Activated T-cell treated with anti-CD3 and anti-CD28 coated beads, Interleukin-2, amount 50 U/mL, for 72 hours (primary cell): ENCODE data around the gene ABLIM1. TPM values are rescaled to one million over a fixed set of nuclear protein-coding genes. Genes with fewer than 3 reads are reported as not detected.

Source experiments
- ATAC-seq, 2 donors: fragments of 150-1000 bp; cut with Tn5 transposase; replicated peaks in 1 of 2; 2 replicates each; pipeline ENCODE4 v1.10.0; 2021; ENCODE audit warnings: moderate library complexity in 2 of 2, mild to moderate bottlenecking in 1 of 2
- DNase-seq, 2 donors: peaks; one replicate each; pipeline ENCODE4 v3.0.0; 2021 to 2022; ENCODE audit warnings: mixed read lengths in 1 of 2
- H3K27ac Mint-ChIP-seq: one replicate; pipeline ENCODE4 v1.8.0; 2022; ENCODE audit warnings: mild to moderate bottlenecking, moderate library complexity, mixed read lengths
- H3K27me3 Mint-ChIP-seq: one replicate; pipeline ENCODE4 v1.8.0; 2022; ENCODE audit warnings: low read depth, mixed read lengths
- H3K36me3 Mint-ChIP-seq, 2 donors: one replicate each; pipeline ENCODE4 v1.8.0; 2022; ENCODE audit warnings: mixed read lengths in 2 of 2, mild to moderate bottlenecking in 1 of 2; ENCODE audit not compliant: insufficient read depth in 2 of 2
- H3K4me1 Mint-ChIP-seq: one replicate; pipeline ENCODE4 v1.8.0; 2022; ENCODE audit warnings: low read depth, mixed read lengths
- H3K4me3 Mint-ChIP-seq, 2 donors: one replicate each; pipeline ENCODE4 v1.8.0; 2022; ENCODE audit warnings: mild to moderate bottlenecking in 2 of 2, mixed read lengths in 2 of 2, moderate library complexity in 2 of 2
- H3K9me3 Mint-ChIP-seq, 2 donors: one replicate each; pipeline ENCODE4 v1.8.0; 2022; ENCODE audit warnings: mixed read lengths in 2 of 2
- total RNA-seq, 2 donors: library from RNA; stranded (reverse); gene quantifications; one replicate each; pipeline ENCODE4 v1.2.3, GENCODE V29; 2022

The ABLIM1 gene
- total RNA-seq, 2 donors from 2014 or later: 186 to 219 TPM

DNA sequence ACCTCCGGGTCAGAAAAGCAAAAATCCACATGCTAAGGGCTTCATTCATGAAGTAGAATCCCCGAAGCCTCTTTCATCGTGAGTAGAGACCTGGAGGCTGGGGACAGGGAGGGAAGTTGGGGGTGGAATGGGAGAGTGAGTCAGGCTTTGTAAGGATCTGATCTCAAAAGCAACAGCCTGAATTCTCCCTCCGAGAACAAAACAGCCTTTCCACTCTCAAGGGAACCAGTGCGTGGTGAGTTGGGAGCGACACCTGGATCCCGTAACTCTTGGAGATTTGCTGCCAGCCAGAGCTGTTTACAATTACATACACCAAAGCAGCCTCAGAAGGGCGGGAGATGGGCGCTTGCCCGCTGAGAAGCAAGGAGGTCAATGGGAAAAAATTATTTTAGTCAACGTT is 264.6 kb downstream of the ABLIM1 start:
- ATAC-seq (no peak), DNase-seq (no peak)
- peaks cover 8% of the 10 kb centered on the region for H3K4me1 Mint-ChIP-seq
- peaks cover 56% of the 10 kb centered on the region for H3K27me3 Mint-ChIP-seq
- no peaks in the 10 kb centered on the region for H3K36me3 Mint-ChIP-seq
- H3K4me3 Mint-ChIP-seq: no peak overlapping the region
- no peak overlapping the region for H3K27ac Mint-ChIP-seq
- no peaks in the 10 kb centered on the region for H3K9me3 Mint-ChIP-seq

- H3K9me3 Mint-ChIP-seq: peaks cover 0 to 3% of the 10 kb centered on the region in 2 donors
- H3K4me3 Mint-ChIP-seq: no peak overlapping the region
- no peak for ATAC-seq
- peaks cover 49% of the 10 kb centered on the region for H3K27me3 Mint-ChIP-seq
- H3K27ac Mint-ChIP-seq: no peak overlapping the region
- no peaks in the 10 kb centered on the region for H3K36me3 Mint-ChIP-seq
- peaks cover 15% of the 10 kb centered on the region for H3K4me1 Mint-ChIP-seq
- DNase-seq: no peak
Measured at GRCh38 chr10:114392112-114392835, 265.8 kb downstream of the ABLIM1 start.

DNA sequence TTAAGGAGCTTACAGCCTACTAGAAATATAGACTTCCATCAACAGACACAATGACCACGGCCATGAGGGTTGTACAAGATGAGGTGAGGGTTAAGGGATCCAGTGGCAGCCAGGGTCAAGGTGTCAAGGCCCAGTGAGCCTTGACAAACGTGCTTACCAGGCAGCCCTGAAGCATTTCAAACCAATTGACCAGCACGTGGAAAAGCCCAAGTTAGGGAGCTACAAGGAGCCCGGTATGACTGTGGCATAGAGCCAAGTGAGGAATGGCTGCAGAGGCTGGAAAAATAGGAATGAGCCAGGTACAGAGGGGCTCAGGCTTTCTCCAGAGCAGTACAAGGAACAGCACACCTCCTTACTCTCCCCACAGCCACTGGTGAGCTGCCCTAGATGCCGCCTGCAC is 266.5 kb downstream of the ABLIM1 start:
- no peak for DNase-seq
- H3K4me1 Mint-ChIP-seq: peaks cover 15% of the 10 kb centered on the region
- H3K36me3 Mint-ChIP-seq: no peaks in the 10 kb centered on the region

DNA sequence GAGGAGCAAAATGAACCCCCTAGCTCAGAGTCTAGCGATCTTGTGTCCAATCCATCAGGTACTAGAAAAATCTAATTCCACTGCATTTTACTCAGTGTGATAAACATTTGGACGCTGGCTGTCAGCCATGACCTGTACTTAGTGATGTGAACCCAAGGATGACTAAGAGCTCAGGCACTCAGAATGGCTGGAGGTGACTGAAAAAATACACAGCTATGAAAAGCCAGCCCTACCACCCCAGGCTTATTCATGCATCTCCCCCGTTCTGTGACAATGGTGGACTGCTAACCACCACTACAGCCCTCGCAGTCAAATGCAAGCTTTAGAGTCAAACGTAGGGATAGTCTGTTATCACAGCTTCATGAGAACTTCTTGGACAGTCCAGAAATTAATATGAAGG is 268.6 kb downstream of the ABLIM1 start:
- Mint-ChIP-seq H3K27me3 (peaks cover 30% of the 10 kb centered on the region), H3K9me3 (peaks cover 0 to 3% of the 10 kb centered on the region in 2 donors), H3K36me3 (no peaks in the 10 kb centered on the region), H3K4me3 (no peak overlapping the region), H3K4me1 (peaks cover 15% of the 10 kb centered on the region), H3K27ac (no peak overlapping the region)
- ATAC-seq (no peak), DNase-seq (no peak)

More for the DNA sequence above, 266.5 kb downstream of the ABLIM1 start:
- peaks cover 0 to 3% of the 10 kb centered on the region in 2 donors for H3K9me3 Mint-ChIP-seq
- H3K27ac Mint-ChIP-seq: no peak overlapping the region
- H3K27me3 Mint-ChIP-seq: peaks cover 49% of the 10 kb centered on the region
- no peak overlapping the region for H3K4me3 Mint-ChIP-seq
- no peak for ATAC-seq

- peak; percentile 78 to 81 for ATAC-seq
- peak; percentile 13 to 19 for DNase-seq
- Mint-ChIP-seq H3K4me1 (peaks cover 15% of the 10 kb centered on the region), H3K36me3 (no peaks in the 10 kb centered on the region), H3K27me3 (peaks cover 22% of the 10 kb centered on the region), H3K27ac (no peak overlapping the region), H3K4me3 (no peak overlapping the region), H3K9me3 (peaks cover 0 to 3% of the 10 kb centered on the region in 2 donors)
Measured at GRCh38 chr10:114388275-114388674, 269.8 kb downstream of the ABLIM1 start.

- H3K9me3 Mint-ChIP-seq: peaks cover 0 to 3% of the 10 kb centered on the region in 2 donors
- DNase-seq (no peak), ATAC-seq (no peak)
- no peaks in the 10 kb centered on the region for H3K36me3 Mint-ChIP-seq
- peaks cover 17% of the 10 kb centered on the region for H3K27me3 Mint-ChIP-seq
- peaks cover 15% of the 10 kb centered on the region for H3K4me1 Mint-ChIP-seq
- H3K4me3 Mint-ChIP-seq: no peak overlapping the region
- H3K27ac Mint-ChIP-seq: no peak overlapping the region
Measured at GRCh38 chr10:114387784-114388183, 270.3 kb downstream of the ABLIM1 start.

- DNase-seq (no peak), ATAC-seq (no peak)
- Mint-ChIP-seq H3K27ac (no peak overlapping the region), H3K4me3 (no peak overlapping the region), H3K9me3 (peaks cover 0 to 3% of the 10 kb centered on the region in 2 donors), H3K27me3 (peaks cover 12% of the 10 kb centered on the region), H3K36me3 (no peaks in the 10 kb centered on the region), H3K4me1 (peaks cover 15% of the 10 kb centered on the region)
Measured at GRCh38 chr10:114386452-114386851, 271.6 kb downstream of the ABLIM1 start.

GRCh38 chr10:114385557-114385956 is 272.5 kb downstream of the ABLIM1 start:
- Mint-ChIP-seq H3K9me3 (peaks cover 0 to 3% of the 10 kb centered on the region in 2 donors), H3K27ac (no peak overlapping the region), H3K36me3 (no peaks in the 10 kb centered on the region), H3K4me1 (peaks cover 15% of the 10 kb centered on the region), H3K4me3 (no peak overlapping the region), H3K27me3 (peaks cover 16% of the 10 kb centered on the region)
- ATAC-seq (no peak), DNase-seq (no peak)

DNA sequence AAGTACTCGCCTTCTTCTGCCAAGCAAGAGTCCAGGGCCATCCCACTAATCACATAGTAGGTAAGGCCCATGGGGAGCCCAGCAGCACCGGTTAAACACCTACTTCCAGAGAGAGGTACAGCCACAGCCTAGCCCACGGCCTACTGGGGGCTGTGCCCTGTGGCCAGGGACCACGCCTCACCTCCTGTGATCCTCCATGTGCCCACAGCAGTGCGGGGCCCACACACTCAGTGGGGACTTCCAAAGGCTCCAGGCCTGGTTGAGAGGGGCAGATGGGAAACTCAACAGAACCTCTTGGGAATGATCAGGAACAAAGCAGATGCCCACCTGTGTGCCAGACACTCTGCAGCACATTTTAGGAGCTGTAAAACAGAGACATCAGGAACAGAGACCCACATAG is 273.5 kb downstream of the ABLIM1 start:
- DNase-seq: no peak
- ATAC-seq: no peak
- peaks cover 17% of the 10 kb centered on the region for H3K27me3 Mint-ChIP-seq
- H3K9me3 Mint-ChIP-seq: peaks cover 0 to 3% of the 10 kb centered on the region in 2 donors
- H3K36me3 Mint-ChIP-seq: no peaks in the 10 kb centered on the region
- peaks cover 15% of the 10 kb centered on the region for H3K4me1 Mint-ChIP-seq
- H3K27ac Mint-ChIP-seq: no peak overlapping the region
- no peak overlapping the region for H3K4me3 Mint-ChIP-seq

GRCh38 chr10:114384181-114384580 is 273.9 kb downstream of the ABLIM1 start:
- H3K27ac Mint-ChIP-seq: no peak overlapping the region

More at GRCh38 chr10:114384181-114384580, 273.9 kb downstream of the ABLIM1 start:
- DNase-seq: no peak
- no peaks in the 10 kb centered on the region for H3K36me3 Mint-ChIP-seq
- H3K27me3 Mint-ChIP-seq: peaks cover 15% of the 10 kb centered on the region
- peaks cover 14% of the 10 kb centered on the region for H3K4me1 Mint-ChIP-seq
- no peak overlapping the region for H3K4me3 Mint-ChIP-seq
- no peak for ATAC-seq
- peaks cover 0 to 3% of the 10 kb centered on the region in 2 donors for H3K9me3 Mint-ChIP-seq

Other genes starting within 250 kb of the ABLIM1 start
- gene FHIP2A, start 163.5 kb upstream of the ABLIM1 start, total RNA-seq: 10 to 100 TPM; 20.4 to 25.6 TPM